ENCODE measurements around the gene PLEKHG4B.

Gene PLEKHG4B

DNA sequence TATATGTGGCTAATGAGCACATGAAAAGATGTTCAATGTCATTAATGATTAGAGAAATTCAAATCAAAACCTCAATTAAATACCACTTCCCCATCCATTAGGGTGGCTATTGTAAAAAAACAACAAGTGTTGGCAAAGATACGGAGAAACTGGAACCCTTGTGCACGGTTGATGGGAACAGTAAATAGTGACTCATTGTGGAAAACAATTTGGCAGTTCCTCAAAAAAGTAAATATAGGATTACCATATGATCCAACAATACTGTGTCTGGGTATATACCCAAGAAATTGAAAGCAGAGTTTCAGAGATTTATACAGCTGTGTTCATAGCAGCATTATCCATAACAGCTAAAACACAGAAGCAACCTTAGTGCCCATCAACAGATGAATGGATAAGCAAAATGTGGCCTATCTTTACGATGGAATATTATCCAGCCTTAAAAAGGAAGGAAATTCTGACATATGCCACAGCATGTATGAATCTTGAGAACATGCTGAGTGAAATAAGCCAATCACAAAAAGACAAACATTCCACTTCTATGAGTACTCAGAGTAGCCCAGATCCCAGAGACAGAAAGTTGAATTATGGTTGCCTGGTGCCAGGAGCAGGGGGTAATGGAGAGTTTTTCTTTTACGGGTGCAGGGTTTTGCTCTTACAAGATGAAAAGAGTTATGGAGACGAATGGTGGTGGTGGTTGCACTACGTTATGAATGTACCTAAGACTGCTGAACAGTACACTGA lies 57.9 kb downstream of the PLEKHG4B start:
- no peak for TF ChIP-seq CTCF (IDR thresholded peaks at IDR 0.05; ENCODE audit: low read depth, low read length, missing control alignments)
- H3K4me3 ChIP-seq (ENCODE audit: low read depth, low read length), result no peak overlapping the region
- no peak for DNase-seq (ENCODE audit: low read depth)

DNA sequence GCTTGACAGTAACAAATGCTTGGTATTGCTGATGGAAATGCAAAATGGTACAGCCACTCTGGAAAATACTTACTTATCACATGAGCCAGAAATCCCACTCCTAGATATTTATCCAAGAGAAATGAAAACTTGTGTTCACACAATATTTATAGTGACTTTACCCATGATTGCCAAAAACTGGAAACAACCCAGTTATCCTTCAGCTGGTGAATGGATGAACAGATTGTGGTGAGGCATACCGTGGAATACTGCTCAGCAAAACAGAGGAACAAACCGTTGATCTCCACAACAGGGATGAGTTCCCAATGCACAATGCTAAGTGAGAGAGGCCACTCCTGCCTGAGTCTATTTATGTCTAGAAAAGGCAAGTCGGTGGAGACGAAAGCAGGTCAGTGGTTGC lies 58.8 kb downstream of the PLEKHG4B start:
- TF ChIP-seq CTCF (IDR thresholded peaks at IDR 0.05; ENCODE audit: low read depth, low read length, missing control alignments), result no peak
- H3K4me3 ChIP-seq (ENCODE audit: low read depth, low read length), result no peak overlapping the region
- no peak for DNase-seq (ENCODE audit: low read depth)

DNA sequence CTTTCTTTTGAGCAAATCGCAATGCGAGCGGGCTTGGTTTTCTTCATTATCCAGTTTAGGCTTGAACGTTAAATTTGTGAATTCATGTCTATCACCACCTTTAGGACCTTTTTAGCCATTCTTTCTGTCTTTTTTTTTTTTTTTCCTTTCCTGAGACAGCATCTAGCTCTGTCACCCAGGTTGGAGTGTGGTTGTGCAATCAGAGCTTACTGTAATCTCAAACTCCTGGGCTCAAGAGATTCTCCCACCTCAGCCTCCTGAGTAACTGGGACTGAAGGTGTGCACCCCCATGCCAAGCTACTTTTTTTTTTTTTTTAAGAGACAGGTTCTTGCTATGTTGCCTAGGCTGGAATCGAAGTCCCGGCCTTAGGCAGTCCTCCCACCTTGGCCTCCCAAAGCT lies 60.1 kb downstream of the PLEKHG4B start:
- no peak overlapping the region for H3K4me3 ChIP-seq (ENCODE audit: low read depth, low read length)
- TF ChIP-seq CTCF (IDR thresholded peaks at IDR 0.05; ENCODE audit: low read depth, low read length, missing control alignments), result no peak

DNA sequence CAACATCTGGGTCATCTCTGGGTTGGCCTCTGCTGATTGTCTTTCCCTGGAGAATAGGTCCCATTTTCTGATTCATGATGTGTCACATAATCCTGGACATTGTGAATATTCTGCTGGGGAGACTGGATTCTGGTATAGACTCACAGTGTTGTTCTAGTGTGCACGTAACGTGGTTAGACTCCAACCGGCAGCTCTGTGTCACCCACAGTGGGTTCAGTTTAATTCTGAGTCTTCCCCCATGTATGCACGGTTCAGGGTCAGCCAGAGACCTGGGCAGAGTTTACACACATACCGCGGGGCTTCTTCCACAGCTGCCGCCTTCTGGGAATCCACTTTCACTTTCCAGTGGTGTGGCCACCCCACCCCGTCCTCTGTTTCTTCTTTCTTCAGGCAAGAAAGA lies 61.3 kb downstream of the PLEKHG4B start:
- H3K4me3 ChIP-seq (ENCODE audit: low read depth, low read length), result no peak overlapping the region
- no peak for DNase-seq (ENCODE audit: low read depth)
- no peak for TF ChIP-seq CTCF (IDR thresholded peaks at IDR 0.05; ENCODE audit: low read depth, low read length, missing control alignments)

More for the DNA sequence above, 60.1 kb downstream of the PLEKHG4B start:
- no peak for DNase-seq (ENCODE audit: low read depth)

DNA sequence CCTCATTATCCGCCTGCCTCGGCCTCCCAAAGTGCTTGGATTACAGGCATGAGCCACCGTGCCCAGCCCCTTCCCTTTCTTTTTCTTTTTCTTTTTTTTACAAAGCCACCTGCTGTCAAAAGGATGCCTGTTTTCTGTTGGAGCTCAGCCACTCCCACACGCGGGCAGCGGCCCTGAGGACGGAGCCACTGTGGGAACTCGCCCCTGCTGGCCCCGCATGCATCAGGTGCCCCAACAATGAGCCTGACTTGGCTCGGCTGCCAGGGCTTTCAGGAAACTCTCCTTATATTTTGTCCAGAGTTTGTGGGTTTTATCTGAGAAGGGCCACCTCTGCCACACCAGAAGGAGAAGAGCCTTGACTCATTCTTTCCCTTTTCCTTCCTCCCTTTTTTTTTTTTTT lies 62.3 kb downstream of the PLEKHG4B start:
- H3K4me3 ChIP-seq (ENCODE audit: low read depth, low read length), result no peak overlapping the region

GRCh38 chr5:154826-155225 lies 62.9 kb downstream of the PLEKHG4B start:
- TF ChIP-seq CTCF (IDR thresholded peaks at IDR 0.05; ENCODE audit: low read depth, low read length, missing control alignments), result no peak
- no peak overlapping the region for H3K4me3 ChIP-seq (ENCODE audit: low read depth, low read length)
- no peak for DNase-seq (ENCODE audit: low read depth)

More for the DNA sequence above, 62.3 kb downstream of the PLEKHG4B start:
- TF ChIP-seq CTCF (IDR thresholded peaks at IDR 0.05; ENCODE audit: low read depth, low read length, missing control alignments), result no peak
- DNase-seq (ENCODE audit: low read depth), result no peak
